ENCODE measurements around the gene CLMN.

DNA sequence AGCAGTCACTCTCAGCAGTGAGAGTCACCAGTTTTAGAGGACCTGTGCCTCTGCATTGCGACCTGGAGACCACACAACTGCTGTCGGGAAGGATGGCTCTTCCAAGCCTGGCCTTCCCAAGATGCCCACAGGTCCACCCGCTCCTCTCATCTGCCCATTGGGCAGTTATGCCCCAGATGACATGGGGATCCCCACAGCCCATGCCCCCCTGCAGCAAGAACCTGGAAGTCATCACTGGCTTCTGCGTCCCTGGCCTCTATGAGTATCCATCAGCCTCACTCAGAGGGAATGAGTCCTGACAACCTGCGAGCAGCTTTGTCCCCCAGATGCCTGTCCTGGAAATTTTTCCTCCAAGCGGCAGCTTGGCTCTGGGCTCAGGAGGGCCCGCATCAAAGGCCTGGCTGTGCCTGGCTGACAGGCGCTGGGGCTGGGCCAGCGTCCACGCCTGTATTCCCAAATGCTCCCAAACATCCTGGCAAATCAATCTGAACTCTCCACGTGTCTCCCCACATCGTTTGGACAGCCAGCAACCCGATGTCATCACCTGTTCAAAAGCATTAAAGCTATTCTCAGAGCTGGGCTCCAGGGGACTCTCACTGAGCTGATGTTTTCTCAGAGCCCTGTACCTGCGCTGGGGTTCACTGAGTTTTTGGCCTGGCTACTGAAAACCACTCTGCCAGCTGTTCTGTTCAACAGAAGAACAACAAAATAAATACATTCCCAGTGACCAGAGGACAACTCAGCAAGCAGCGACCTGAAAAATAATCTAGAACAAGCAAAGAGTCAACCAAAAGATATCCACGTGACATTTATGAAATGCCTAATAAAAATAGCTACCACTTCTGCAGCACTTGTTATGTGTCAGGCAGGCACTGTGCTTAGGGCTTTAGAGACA is 57.8 kb downstream of the CLMN start:
- TF ChIP-seq EZH2 (IDR thresholded peaks at IDR 0.05; ENCODE audit: borderline replicate concordance): no peak
- TF ChIP-seq, protein P1, sequence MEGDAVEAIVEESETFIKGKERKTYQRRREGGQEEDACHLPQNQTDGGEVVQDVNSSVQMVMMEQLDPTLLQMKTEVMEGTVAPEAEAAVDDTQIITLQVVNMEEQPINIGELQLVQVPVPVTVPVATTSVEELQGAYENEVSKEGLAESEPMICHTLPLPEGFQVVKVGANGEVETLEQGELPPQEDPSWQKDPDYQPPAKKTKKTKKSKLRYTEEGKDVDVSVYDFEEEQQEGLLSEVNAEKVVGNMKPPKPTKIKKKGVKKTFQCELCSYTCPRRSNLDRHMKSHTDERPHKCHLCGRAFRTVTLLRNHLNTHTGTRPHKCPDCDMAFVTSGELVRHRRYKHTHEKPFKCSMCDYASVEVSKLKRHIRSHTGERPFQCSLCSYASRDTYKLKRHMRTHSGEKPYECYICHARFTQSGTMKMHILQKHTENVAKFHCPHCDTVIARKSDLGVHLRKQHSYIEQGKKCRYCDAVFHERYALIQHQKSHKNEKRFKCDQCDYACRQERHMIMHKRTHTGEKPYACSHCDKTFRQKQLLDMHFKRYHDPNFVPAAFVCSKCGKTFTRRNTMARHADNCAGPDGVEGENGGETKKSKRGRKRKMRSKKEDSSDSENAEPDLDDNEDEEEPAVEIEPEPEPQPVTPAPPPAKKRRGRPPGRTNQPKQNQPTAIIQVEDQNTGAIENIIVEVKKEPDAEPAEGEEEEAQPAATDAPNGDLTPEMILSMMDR (IDR thresholded peaks at IDR 0.05; ENCODE audit: poor library complexity): no peak
